ENCODE measurements around the gene VPS13D. TPM values are rescaled to one million over a fixed set of nuclear protein-coding genes. Genes with fewer than 3 reads are reported as not detected.
"Not testable (repeated sequence)": the region's sequence is repeated elsewhere in the genome, so short reads cannot be mapped to it uniquely, and the experiment has no call there.

VPS13D gene
- total RNA-seq, 2 experiments from 2014 or later = 52.6 to 53.3 TPM

- Mint-ChIP-seq H3K27me3 (no peaks in the 10 kb centered on the region), H3K4me1 (peaks cover 35% of the 10 kb centered on the region), H3K9me3 (no peaks in the 10 kb centered on the region), H3K4me3 (no peak overlapping the region), H3K27ac (no peak overlapping the region), H3K36me3 (peaks cover 53% of the 10 kb centered on the region)
- DNase-seq (no peak), ATAC-seq (ENCODE audit: low read depth) (no peak)
- POLR2A ChIA-PET = no interaction called here
These were observed 230.3 kb downstream of the VPS13D start for GRCh38 chr1:12460121-12460520.

- POLR2A ChIA-PET = interaction anchor here (0.6 kb wide), 1 partner anchor 145 kb away, joined by 4 read pairs; no protein-coding TSS in a partner anchor
- Mint-ChIP-seq H3K36me3 (peaks cover 57% of the 10 kb centered on the region), H3K9me3 (no peaks in the 10 kb centered on the region), H3K27ac (no peak overlapping the region), H3K27me3 (no peaks in the 10 kb centered on the region), H3K4me1 (peaks cover 30% of the 10 kb centered on the region), H3K4me3 (no peak overlapping the region)
- DNase-seq = no peak
- no peak for ATAC-seq (ENCODE audit: low read depth)
These were observed 231.2 kb downstream of the VPS13D start for GRCh38 chr1:12460911-12461621.

GRCh38 chr1:12461754-12462153 is 231.9 kb downstream of the VPS13D start:
- Mint-ChIP-seq H3K4me3 (no peak overlapping the region), H3K27ac (no peak overlapping the region), H3K4me1 (peaks cover 28% of the 10 kb centered on the region), H3K27me3 (no peaks in the 10 kb centered on the region), H3K36me3 (peaks cover 57% of the 10 kb centered on the region), H3K9me3 (no peaks in the 10 kb centered on the region)
- no peak for ATAC-seq (ENCODE audit: low read depth)
- no peak for DNase-seq
- POLR2A ChIA-PET = no interaction called here

- POLR2A ChIA-PET = interaction anchor here (0.9 to 1.3 kb wide), 2 partner anchors 9 to 16 kb away, joined by 4 to 5 read pairs; no protein-coding TSS in a partner anchor
- Mint-ChIP-seq H3K4me3 (no peak overlapping the region), H3K27ac (no peak overlapping the region), H3K36me3 (peaks cover 56% of the 10 kb centered on the region), H3K9me3 (no peaks in the 10 kb centered on the region), H3K4me1 (peaks cover 24% of the 10 kb centered on the region), H3K27me3 (no peaks in the 10 kb centered on the region)
- DNase-seq (no peak), ATAC-seq (ENCODE audit: low read depth) (no peak)
These were observed 232.8 kb downstream of the VPS13D start for GRCh38 chr1:12462586-12462985.

- H3K4me1 Mint-ChIP-seq = peaks cover 24% of the 10 kb centered on the region
- ATAC-seq (ENCODE audit: low read depth) (no peak), DNase-seq (no peak)
- POLR2A ChIA-PET = interaction anchor here (1.3 kb wide), 1 partner anchor 8 kb away, joined by 5 read pairs; no protein-coding TSS in a partner anchor
- H3K36me3 Mint-ChIP-seq = peaks cover 59% of the 10 kb centered on the region
- no peak overlapping the region for H3K27ac Mint-ChIP-seq
- H3K9me3 Mint-ChIP-seq = no peaks in the 10 kb centered on the region
- H3K27me3 Mint-ChIP-seq = no peaks in the 10 kb centered on the region
- H3K4me3 Mint-ChIP-seq = no peak overlapping the region
These were observed 234.2 kb downstream of the VPS13D start for GRCh38 chr1:12464045-12464461.

GRCh38 chr1:12464598-12465056 is 234.8 kb downstream of the VPS13D start:
- no peak overlapping the region for H3K27ac Mint-ChIP-seq
- POLR2A ChIA-PET = interaction anchor here (0.6 kb wide), 1 partner anchor 44 kb away, joined by 3 read pairs; no protein-coding TSS in a partner anchor
- peaks cover 56% of the 10 kb centered on the region for H3K36me3 Mint-ChIP-seq
- H3K9me3 Mint-ChIP-seq = no peaks in the 10 kb centered on the region
- no peaks in the 10 kb centered on the region for H3K27me3 Mint-ChIP-seq
- no peak for DNase-seq
- peaks cover 26% of the 10 kb centered on the region for H3K4me1 Mint-ChIP-seq
- no peak for ATAC-seq (ENCODE audit: low read depth)
- H3K4me3 Mint-ChIP-seq = no peak overlapping the region

- DNase-seq (no peak), ATAC-seq (ENCODE audit: low read depth) (no peak)
- Mint-ChIP-seq H3K4me3 (no peak overlapping the region), H3K9me3 (no peaks in the 10 kb centered on the region), H3K36me3 (peaks cover 53% of the 10 kb centered on the region), H3K4me1 (peaks cover 29% of the 10 kb centered on the region), H3K27ac (no peak overlapping the region), H3K27me3 (no peaks in the 10 kb centered on the region)
- POLR2A ChIA-PET = interaction anchor here (0.6 kb wide), 1 partner anchor 43 kb away, joined by 3 read pairs; no protein-coding TSS in a partner anchor
These were observed 235.3 kb downstream of the VPS13D start for GRCh38 chr1:12465126-12465525.

- DNase-seq (no peak), ATAC-seq (ENCODE audit: low read depth) (no peak)
- Mint-ChIP-seq H3K27ac (no peak overlapping the region), H3K4me3 (no peak overlapping the region), H3K27me3 (no peaks in the 10 kb centered on the region), H3K4me1 (peaks cover 38% of the 10 kb centered on the region), H3K36me3 (peaks cover 41% of the 10 kb centered on the region), H3K9me3 (no peaks in the 10 kb centered on the region)
- POLR2A ChIA-PET = interaction anchor here (1.0 to 1.3 kb wide), 2 partner anchors 10 to 559 kb away, joined by 3 read pairs; no protein-coding TSS in a partner anchor
These were observed 237.0 kb downstream of the VPS13D start for GRCh38 chr1:12466816-12467215.

GRCh38 chr1:12467570-12468286 is 237.9 kb downstream of the VPS13D start:
- no peaks in the 10 kb centered on the region for H3K9me3 Mint-ChIP-seq
- H3K27me3 Mint-ChIP-seq = no peaks in the 10 kb centered on the region
- DNase-seq (no peak), ATAC-seq (ENCODE audit: low read depth) (no peak)
- H3K4me3 Mint-ChIP-seq = peak overlapping the region; percentile 21
- POLR2A ChIA-PET = interaction anchor here (1.3 kb wide), 1 partner anchor 11 kb away, joined by 3 read pairs; no protein-coding TSS in a partner anchor
- H3K27ac Mint-ChIP-seq = peak overlapping the region; percentile 35
- peaks cover 39% of the 10 kb centered on the region for H3K36me3 Mint-ChIP-seq
- H3K4me1 Mint-ChIP-seq = peaks cover 45% of the 10 kb centered on the region

- no peak for DNase-seq
- ATAC-seq (ENCODE audit: low read depth) = no peak
- no peaks in the 10 kb centered on the region for H3K9me3 Mint-ChIP-seq
- POLR2A ChIA-PET = no interaction called here
- peaks cover 49% of the 10 kb centered on the region for H3K4me1 Mint-ChIP-seq
- H3K36me3 Mint-ChIP-seq = peaks cover 33% of the 10 kb centered on the region
- H3K4me3 Mint-ChIP-seq = no peak overlapping the region
- H3K27me3 Mint-ChIP-seq = no peaks in the 10 kb centered on the region
- H3K27ac Mint-ChIP-seq = peak overlapping the region; percentile 1
These were observed 238.5 kb downstream of the VPS13D start for GRCh38 chr1:12468323-12468722.

GRCh38 chr1:12469493-12469892 is 239.7 kb downstream of the VPS13D start:
- Mint-ChIP-seq H3K36me3 (peaks cover 29% of the 10 kb centered on the region), H3K27ac (no peak overlapping the region), H3K4me1 (peaks cover 58% of the 10 kb centered on the region), H3K27me3 (no peaks in the 10 kb centered on the region), H3K9me3 (no peaks in the 10 kb centered on the region), H3K4me3 (no peak overlapping the region)
- ATAC-seq (ENCODE audit: low read depth) (no peak), DNase-seq (no peak)
- POLR2A ChIA-PET = no interaction called here

GRCh38 chr1:12469990-12470389 is 240.2 kb downstream of the VPS13D start:
- POLR2A ChIA-PET = no interaction called here
- H3K27me3 Mint-ChIP-seq = no peaks in the 10 kb centered on the region
- H3K36me3 Mint-ChIP-seq = peaks cover 27% of the 10 kb centered on the region
- H3K9me3 Mint-ChIP-seq = no peaks in the 10 kb centered on the region
- DNase-seq (no peak), ATAC-seq (ENCODE audit: low read depth) (no peak)
- no peak overlapping the region for H3K27ac Mint-ChIP-seq
- no peak overlapping the region for H3K4me3 Mint-ChIP-seq
- peaks cover 63% of the 10 kb centered on the region for H3K4me1 Mint-ChIP-seq

GRCh38 chr1:12470916-12471315 is 241.1 kb downstream of the VPS13D start:
- H3K9me3 Mint-ChIP-seq; POLR2A ChIA-PET; H3K27me3 Mint-ChIP-seq; DNase-seq; H3K4me3 Mint-ChIP-seq; ATAC-seq (ENCODE audit: low read depth): not testable (repeated sequence)
- Mint-ChIP-seq H3K27ac (peak overlapping the region; percentile 67), H3K36me3 (peaks cover 20% of the 10 kb centered on the region), H3K4me1 (peaks cover 71% of the 10 kb centered on the region)

Measured in activated naive CD8-positive, alpha-beta T cell treated with anti-CD3 and anti-CD28 coated beads, Interleukin-2, amount 10 ng/mL, durations not matched to agents 7 days and 5 days (primary cell).